Mucosa of descending colon (tissue), 3 donors: ENCODE measurements around the gene HSPA4L. TPM values are rescaled to one million over a fixed set of nuclear protein-coding genes. Genes with fewer than 3 reads are reported as not detected.

Source experiments
- ATAC-seq: fragments of 200-7000 bp; cut with Tn5 transposase; one replicate; pipeline ENCODE4 v1.9.1; 2020; ENCODE audit warnings: mild to moderate bottlenecking, moderate library complexity
- DNase-seq, 3 donors: peaks; one replicate each; pipeline ENCODE4 v3.0.0-alpha.2; 2020
- H3K36me3 ChIP-seq: fragments of 200-600 bp; one replicate; pipeline ENCODE4 v1.8.0; 2021; ENCODE audit warnings: low read depth, mild to moderate bottlenecking
- H3K4me1 ChIP-seq: fragments of 200-600 bp; one replicate; pipeline ENCODE4 v1.8.0; 2021; ENCODE audit warnings: low read depth, mild to moderate bottlenecking
- H3K4me3 ChIP-seq: fragments of 200-600 bp; one replicate; pipeline ENCODE4 v1.8.0; 2021; ENCODE audit warnings: mild to moderate bottlenecking
- H3K9me3 ChIP-seq: fragments of 200-600 bp; one replicate; pipeline ENCODE4 v1.8.0; 2021; ENCODE audit warnings: mild to moderate bottlenecking
- CTCF ChIP-seq: fragments of 200-600 bp; IDR thresholded peaks from one replicate; pipeline ENCODE4 v1.8.0; 2022; ENCODE audit warnings: antibody characterized with exemption, mild to moderate bottlenecking
- intact Hi-C, 2 donors: fragments of 100-400 bp; cut with DNase I in 1 of 2; cut with micrococcal nuclease in 1 of 2; formaldehyde crosslinking; loops; one replicate each; pipeline versions ENCODE4 v1.11.0 to v1.11.1; 2022; cut with DNase I, micrococcal nuclease
- total RNA-seq, 3 donors: library from RNA; stranded (reverse); fragmentation: NEBNext Ultra II Directional in 2 of 3; extraction: Animal tissue kit (Norgen Biotek cat#: 25700) in 2 of 3; gene quantifications; one replicate each; pipeline versions ENCODE4 v1.2.1 to v1.2.4, GENCODE V29; 2021 to 2023
- donor health status: DM: no; HTN: no; CAD: no; lungs with moderate emphysema.
- donor health status: DM: no; HTN: no; CAD: no.
- donor health status: DM: no; HTN: yes; CAD: no.

HSPA4L gene
- total RNA-seq, 3 donors from 2014 or later, result 2.2 to 10.2 (median 3.6) TPM

- H3K36me3 ChIP-seq, result no peaks in the 10 kb centered on the region
- no peak for TF ChIP-seq CTCF
- DNase-seq, result no peak
- no peak overlapping the region for H3K4me3 ChIP-seq
- ATAC-seq, result no peak
- H3K4me1 ChIP-seq, result no peaks in the 10 kb centered on the region
- no peaks in the 10 kb centered on the region for H3K9me3 ChIP-seq
- intact Hi-C loops, result no loop called here
Observed at GRCh38 chr4:127888559-127888958, 106.4 kb downstream of the HSPA4L start.

- no peak for TF ChIP-seq CTCF
- Histone ChIP-seq H3K36me3 (no peaks in the 10 kb centered on the region), H3K4me1 (no peaks in the 10 kb centered on the region), H3K4me3 (no peak overlapping the region), H3K9me3 (no peaks in the 10 kb centered on the region)
- ATAC-seq (no peak), DNase-seq (no peak)
- intact Hi-C loops, result no loop called here
Observed at GRCh38 chr4:127889903-127890302, 107.8 kb downstream of the HSPA4L start.

Other genes starting within 250 kb of the HSPA4L start
- gene INTU, start 149.4 kb upstream of the HSPA4L start, total RNA-seq, result 1 to 10 TPM; 4.2 to 8.2 (median 5.8) TPM
- gene SLC25A31, start 51.9 kb upstream of the HSPA4L start, total RNA-seq, result not detected
- gene PLK4, start 98.6 kb downstream of the HSPA4L start, total RNA-seq, result 1 to 10 TPM; 1.1 to 8.7 (median 4.7) TPM
- 10 to 100 TPM; 24.6 to 30.6 (median 27.9) TPM for gene MFSD8, start 182.9 kb downstream of the HSPA4L start, total RNA-seq
- gene ABHD18, start 183.1 kb downstream of the HSPA4L start, total RNA-seq, result 10 to 100 TPM; 15.2 to 24.2 (median 16.6) TPM